GM21526 (cell line): ENCODE results near the gene CLPSL2.

ENCODE experiments used
- ATAC-seq: cut with Tn5 transposase; IDR thresholded peaks from one replicate; pipeline ENCODE4 v1.9.1; 2021; ENCODE audit warnings: moderate library complexity; ENCODE audit not compliant: unreplicated experiment, low FRiP score

Gene CLPSL2

DNA sequence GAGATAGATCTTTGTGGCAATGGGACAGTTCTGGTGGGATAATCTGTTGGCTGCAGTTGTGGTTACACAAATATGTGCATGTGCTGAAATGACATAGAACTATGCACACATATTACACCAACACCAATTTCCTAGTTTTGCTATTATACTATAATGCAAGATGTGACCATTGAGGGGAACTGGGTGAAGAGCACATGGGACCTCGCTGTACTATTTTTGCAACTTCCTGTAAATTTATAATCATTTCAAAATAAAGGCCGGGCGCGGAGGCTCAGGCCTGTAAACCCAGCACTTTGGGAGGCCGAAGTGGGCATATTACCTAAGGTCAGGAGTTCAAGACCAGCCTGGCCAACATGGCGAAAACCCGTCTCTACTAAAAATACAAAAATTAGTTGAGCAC lies 30.9 kb upstream of the CLPSL2 start:
- ATAC-seq, result no peak

DNA sequence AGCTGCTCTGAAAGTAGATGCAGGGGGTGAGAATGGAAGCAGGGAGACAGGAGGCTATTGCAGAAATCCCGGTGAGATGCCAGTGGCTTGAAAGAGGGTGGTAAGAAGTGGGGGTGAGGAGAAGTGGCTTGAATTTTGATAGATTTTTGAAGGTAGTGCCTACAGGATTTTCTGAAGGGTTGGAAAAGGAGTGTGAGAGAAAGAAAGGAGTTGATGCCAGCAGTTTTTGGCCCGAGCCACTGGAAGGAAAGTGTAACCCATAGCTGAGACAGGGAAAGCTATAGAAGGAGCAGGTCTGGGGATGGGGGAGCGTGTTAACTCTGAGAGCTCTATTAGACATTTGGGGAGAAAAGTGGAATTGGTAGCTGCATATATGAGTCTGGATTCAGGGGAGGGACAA lies 29.9 kb upstream of the CLPSL2 start:
- no peak for ATAC-seq

DNA sequence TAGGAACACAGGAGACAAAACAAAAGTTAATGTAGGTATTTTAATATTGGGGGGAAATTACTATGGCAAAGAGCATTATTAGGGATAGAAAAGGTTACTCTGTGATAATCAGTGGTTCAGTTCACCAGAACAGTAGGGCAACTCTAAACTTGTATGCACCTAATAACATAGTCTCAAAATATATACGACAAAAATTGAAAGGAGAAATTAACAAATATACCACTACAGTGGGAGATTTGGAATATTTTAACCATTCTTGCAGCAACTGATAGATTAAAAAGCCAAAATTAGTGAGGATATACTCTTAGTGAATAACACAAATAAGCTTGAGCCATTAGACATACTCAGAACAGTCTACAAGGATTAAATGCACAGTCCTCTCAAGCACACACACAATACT lies 28.5 kb upstream of the CLPSL2 start:
- ATAC-seq, result no peak

DNA sequence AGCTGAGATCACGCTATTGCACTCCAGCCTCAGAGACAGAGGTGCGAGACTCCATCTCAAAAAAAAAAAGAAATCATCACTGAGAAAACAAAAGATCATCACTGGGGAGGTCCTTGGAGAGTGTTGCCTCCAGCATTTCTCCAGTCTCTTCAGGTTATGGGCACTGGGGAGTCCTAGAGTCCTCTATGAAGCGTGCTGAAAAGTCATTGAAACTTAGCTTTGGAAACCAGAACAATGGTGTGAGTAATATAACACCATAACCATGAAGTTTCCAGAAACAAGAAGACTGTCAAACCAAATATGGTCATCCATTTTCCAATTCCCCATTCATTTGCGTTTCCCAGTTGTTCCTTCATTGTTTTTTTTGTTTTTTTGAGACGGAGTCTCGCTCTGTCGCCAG lies 25.8 kb upstream of the CLPSL2 start:
- no peak for ATAC-seq

DNA sequence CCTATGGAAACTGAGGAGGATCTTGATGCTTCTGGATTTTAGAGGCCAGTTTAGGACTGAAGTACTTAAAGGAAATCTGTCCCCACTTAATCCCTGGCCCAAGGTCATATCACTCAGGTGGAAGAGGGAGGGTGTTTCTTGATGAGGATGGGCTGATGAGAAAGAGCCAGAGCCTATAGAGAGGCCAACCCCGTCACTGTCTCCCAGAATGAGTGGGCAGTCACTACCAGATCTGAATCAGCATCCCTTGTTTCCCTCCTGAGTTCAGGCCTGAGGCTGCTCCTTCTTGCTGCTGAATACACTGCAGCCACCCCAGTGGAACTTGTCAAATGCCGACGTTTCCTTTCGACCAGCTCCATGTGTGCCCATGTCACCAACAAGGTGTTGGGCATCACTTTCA lies 24.8 kb upstream of the CLPSL2 start:
- no peak for ATAC-seq

DNA sequence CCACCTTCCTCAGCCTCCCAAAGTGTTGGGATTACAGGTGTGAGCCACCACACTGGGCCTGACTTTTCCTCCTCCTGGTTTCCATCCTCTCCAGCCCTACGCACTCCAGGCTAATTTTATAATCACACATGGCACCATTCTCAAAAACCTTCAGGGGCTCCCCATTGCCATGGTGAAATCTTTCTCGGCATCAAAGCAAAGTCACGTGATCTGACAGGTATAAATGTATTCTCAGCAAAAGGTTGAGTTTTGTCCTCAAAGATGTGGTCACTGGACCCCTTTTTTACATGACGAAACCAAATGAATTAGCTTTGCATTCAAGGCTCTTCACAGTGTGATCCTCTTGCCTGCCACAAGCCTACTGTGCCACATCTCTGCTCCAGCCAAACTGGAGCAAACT lies 24.1 kb upstream of the CLPSL2 start:
- ATAC-seq, result no peak

DNA sequence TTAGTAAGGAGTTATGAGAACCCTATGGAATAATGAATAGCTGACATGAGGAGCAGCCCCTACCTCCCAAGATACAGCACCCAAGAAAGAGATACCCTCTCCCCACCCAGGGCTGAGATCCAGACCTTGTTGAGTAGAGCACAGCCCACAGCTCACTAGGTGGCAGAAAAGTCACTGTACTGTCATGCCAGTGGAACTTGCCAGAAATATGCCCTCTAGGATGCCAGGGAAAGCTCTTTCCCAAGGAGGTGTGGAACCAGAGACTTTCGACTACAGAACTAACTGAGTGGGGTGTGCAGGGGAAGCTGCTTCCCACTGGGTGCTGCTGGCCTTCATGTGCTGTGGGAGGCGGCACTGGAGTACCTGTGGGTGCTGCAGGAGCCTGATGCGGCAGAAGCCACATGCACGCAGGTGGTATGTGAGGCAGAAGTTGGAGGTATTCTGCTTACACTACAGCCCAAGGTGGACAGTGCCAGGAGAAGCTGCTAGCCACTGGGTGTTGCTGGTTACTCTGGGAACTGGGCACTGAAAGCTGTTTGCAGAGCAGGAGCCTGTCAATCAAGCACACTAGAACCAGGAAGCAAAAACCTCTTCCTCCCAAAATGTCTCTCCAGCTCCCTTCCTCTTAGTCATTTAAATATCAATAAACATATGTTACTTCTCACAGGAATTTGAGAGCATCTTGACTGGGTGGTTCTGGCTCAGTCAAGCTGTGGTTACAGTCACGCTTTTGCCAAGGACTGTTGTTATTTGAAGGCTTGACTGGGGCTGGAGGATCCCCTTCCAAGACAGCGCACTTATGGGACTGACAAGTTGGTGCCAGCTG lies 21.7 kb upstream of the CLPSL2 start:
- no peak for ATAC-seq

DNA sequence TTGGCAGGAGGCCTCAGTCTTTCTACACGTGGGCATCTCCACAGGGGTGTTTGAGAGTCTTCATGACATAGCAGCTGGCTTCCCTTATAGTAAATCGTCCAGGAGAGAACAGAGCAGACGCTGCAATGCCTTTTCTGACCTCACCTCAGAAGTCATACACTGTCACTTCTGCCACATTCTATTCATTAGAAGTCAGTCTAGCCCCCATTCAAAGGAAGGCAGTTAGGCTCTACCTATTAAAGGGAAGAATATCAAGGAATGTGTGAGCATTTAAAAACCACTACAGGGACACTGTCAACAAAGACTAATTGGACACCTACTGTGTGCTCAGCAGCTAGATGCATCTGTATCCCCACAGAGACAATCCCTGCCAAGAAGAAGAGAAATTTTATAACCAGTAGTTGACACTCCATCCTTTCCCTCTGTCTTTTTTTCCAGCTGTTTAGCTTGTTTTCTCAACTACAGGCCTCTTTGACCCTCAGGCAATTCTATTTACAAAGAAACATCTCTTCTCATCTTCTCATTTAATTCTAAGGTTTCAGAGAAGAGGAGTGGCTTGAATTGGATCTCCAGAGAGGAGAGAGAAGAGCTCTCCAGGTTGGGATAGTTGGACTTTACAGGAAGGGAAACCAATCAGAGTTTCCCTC lies 21.0 kb upstream of the CLPSL2 start:
- no peak for ATAC-seq

DNA sequence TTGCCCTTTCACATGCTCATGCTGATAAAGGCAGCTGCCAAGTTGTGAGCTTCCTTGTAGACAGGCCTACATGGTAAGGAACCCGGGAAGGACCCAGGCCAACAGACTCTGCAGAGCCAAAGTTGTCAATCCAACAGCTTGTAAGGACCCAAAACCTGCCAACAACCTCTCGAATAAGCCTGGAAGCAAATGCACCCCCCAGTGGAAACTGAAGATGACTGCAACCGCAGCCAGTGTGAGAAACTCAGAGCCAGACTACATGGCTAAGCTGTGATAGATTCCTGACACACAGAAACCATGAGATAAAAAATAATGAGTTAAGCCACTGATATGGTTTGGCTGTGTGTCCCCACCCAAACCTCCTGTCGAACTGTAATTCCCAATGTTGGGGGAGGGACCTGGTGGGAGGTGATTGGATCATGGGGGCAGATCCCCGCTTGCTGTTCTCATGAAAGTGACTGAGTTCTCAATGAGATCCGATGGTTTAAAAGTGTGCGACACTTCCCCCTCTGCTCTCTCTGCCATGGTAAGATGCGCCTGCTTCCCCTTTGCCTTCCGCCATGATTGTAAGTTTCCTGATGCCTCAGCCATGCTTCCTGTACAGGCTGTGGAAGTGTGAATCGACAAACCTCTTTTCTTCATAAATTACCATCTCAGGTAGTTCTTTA lies 18.8 kb upstream of the CLPSL2 start:
- ATAC-seq, result no peak

DNA sequence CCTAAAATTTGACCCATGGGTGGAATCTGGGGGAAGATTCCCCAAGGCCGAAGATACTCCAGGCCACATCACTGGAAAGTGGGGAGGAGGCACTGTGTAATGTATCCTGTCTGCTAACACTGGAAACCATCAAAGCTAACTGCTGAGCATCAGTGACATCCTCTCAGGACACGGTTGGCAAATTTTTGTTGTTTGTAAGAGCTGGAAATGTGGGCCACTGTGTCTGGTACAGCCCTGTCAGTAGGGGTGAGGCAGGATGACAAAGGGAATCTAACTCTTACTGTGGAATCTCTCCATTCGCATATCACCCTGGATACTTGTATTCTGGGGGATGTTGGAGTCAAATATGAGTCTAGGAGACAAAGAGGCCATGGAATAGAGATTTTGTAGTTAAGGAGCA lies 17.0 kb upstream of the CLPSL2 start:
- ATAC-seq, result no peak

DNA sequence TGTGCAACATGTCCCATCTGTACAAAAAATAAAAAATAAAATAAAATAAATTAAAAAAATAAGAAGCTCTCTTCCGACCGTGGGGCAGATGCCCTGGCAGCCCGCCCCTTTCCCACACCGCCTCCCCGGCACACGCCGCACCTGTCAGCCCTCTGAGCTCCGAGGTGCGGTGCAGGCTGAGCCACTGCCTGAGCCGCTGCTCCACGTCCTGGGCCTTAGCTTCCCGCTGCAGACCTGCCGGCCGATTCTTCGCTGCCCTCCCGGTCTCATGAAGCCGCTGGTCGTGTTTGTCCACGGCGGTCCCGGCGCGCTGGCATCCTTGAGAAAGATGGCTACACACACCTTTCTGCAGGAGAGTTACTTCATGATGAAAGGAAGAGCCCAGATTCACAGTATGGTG lies 10.7 kb upstream of the CLPSL2 start:
- ATAC-seq, result no peak

DNA sequence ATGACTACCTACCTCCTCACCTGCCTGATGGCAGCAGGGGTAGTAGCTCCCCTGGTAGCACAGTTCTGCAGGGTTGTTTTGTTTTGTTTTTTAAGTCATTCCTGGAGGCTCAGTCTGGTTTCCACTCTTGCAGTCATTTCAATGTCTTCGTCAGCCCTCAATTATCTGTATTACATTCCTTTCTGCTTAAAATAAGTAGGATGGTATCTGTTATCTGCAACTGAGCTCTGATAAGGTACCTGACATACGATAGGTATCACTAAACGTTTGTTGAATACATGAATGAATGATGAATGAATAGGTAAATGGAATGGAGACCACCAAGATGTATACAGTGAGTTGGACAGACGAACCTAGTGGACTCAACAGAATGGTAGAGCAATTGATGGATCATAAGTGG lies 7.2 kb upstream of the CLPSL2 start:
- no peak for ATAC-seq

DNA sequence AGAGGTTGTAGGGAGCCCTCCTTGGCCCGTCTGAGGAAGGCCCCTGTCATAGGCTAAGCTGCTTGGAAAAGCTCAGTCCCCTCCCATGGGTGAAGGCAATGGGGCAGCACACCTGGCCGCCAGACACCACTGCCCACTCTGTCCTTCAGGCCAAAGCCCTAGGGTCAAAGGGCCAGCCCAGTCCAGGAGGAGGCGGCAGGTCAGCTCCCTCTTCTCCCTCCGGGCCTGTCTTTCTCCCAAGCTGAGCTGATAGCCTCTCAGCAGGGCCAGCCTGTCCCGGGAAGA lies 5.1 kb upstream of the CLPSL2 start:
- no peak for ATAC-seq

DNA sequence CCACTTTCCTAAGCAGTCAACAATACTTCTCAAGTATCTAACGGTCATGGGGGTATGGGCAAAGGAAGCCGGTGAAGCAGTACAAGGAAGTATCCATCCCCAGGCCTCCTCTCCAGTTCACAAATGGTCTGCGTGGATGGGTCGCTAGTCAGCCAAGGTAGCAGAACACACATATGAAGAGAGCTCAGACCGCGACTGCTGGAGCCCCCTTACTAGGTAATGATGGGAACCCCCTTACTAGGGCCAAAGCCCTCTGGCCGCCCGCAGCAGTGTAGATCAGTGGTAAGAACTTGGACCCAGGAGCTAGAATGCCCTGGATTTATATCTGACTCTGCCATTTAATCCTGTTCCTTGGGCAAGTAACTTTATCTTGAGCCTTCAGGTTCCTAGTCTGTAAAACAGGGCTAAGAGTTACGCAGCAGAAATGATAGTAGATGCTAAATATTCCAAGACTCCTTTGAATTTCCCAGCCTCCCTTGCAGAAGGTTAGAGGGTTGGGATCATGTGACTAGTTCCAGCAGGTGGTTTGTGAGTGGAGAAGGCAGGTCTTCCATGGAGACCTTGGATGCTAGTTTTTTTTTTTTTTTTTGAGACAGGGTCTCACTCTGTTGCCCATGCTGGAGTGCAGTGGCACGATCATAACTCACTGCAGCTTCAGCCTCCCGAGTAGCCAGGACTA lies 2.1 kb upstream of the CLPSL2 start:
- ATAC-seq, result no peak

DNA sequence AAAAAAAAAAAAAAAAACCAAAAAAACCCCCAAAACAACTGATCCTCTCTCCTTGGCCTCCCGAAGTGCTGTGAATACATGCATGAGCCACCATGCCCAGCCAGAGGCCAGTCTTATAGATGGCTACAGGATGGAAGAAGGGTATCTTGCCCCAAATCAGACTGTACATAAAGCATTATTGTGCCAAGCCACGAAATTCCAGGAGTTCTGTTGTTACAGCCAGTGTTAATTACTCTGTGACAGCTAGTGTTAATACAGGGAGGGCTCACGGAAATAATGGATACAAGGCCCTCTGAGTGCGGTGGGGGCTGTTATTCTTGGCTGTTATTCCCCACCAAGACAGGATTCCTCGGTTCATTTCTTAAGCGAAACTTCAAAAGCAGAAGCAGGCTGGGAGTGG lies 1.4 kb upstream of the CLPSL2 start:
- ATAC-seq, result no peak

DNA sequence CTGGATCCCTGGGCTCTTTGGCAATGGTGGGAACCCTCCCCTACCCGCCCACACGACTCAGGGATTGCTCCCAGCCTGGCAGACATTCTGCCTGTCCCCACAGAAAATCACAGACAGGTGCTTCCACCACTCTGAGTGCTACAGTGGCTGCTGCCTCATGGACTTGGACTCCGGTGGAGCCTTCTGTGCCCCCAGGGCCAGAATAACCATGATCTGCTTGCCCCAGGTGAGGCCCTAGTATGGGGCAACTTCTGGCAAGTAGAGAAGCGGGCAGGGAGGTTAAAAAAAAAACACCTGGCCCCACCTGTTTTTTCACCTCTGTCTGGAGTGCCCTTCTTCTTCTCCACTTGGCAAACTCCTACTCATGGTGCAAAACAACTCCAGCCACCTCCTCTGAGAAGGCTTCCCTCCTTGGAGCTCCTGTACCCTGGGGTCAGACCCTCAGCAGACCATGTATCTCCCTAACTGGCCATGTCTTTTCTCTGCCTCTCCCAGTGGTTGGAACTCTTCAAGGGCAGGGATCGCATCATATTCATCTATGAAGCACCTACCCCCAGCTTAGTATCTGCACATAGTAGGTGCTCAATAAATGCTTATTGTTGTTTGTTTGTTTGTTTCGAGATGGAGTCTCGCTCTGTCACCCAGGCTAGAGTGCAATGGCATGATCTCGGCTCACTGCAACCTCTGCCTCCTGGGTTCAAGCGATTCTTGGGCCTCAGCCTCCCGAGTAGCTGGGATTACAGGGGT lies 1.1 kb downstream of the CLPSL2 start:
- ATAC-seq, result no peak

DNA sequence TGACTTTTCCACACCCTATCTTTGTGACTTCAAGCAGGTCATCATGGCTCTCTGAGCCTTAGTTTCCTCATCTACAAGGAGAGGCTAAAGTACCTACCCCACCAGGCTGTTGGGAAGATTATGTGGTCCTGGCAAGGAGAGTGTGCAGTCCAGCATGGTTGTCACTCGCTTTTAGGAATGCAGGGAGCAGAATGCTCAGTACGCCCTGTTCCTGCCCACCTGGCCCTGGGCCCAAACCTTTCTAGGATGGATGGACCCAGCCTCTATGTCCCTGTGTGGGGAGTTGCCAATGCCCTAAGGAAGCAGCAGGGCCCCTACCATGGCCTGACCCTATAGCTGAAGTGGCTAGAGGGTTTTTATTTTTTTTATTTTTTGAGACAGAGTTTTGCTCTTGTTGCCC lies 2.0 kb downstream of the CLPSL2 start:
- ATAC-seq, result no peak

DNA sequence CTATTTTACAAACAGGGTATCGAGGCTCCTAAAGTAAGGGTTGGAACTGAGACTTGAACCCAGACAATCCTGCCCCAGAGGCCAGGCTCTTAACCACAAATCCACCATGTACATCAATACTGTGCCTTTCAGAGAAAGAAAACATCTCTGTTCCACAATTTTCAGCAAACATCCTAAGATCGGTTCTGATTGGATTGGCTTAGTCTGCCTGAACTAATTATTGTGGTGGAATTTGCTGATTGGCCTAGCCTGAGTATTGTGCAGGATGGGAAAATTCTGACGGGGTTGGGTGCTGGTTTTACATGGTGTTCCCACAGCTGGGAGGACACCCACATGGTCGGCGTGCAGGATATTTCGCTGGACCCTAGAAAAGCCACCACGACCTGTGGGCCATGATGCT lies 4.3 kb downstream of the CLPSL2 start, which contains the start of gene CLPSL1:
Gene CLPSL1, plus strand, starts transcription at position 301 of the 400 bp plus-strand sequence. Its CDS starts 92 bp downstream, at position 393.
- ATAC-seq, result no peak

DNA sequence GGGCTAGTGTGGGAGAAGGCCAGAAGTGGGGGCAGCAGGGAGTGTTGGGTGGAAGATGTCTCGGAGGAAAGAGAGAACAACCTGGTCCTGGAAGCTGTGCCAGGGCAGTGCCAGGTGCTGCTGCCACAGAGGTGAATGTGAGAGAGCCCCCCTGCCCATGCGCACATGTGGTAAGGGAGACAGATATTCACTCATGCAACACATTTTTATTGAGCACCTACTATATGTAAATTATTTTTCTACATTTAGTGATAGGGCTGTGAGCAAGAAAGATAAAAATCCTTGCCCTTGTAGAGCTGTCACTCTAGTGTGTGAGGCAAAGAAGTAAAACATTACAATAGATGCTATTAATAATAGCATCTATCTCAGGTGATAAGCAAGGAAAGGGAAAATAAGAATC lies 4.9 kb downstream of the CLPSL2 start:
- no peak for ATAC-seq

DNA sequence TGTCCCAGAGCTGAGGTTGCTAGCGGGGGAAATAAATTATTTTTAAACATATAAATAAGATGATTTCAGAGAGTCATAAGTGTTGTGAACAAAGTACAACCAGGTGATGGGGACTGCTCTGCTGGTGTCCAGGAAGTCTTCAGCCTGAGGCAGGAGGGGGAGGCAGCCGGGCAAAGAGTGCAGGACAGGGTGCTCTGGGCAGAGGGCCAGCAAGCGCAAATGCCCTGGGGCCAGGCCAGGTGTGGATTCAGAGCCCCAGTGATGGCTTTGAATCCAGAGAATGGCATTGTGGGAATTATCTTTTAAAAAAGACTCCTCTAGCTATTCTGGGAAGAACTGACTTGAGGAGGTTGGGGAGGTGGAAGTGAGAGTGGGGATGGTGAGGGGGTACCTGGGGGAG lies 6.0 kb downstream of the CLPSL2 start:
- no peak for ATAC-seq

DNA sequence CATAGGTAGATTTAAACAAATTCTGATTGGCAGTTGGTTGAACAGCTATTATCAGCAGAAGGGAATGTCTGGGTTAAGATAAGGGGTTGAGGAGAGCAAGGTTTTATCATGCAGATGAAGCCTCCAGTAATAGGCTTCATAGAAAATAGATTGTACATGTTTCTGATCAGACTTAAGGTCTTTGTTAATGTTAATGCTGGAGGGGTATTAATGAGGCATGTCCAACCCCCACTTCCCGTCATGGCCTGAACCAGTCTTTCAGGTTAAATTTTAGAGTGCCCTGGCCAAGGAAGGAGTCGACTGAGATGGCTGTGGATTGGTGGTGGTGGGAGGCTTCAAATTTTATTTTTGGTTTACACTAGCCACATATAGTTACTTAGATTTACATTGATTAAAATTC lies 7.8 kb downstream of the CLPSL2 start:
- ATAC-seq, result no peak
